Activated CD8-positive, alpha-beta memory T cell treated with anti-CD3 and anti-CD28 coated beads, Interleukin-2, amount 50 U/mL, for 4 hours (primary cell): ENCODE measurements around the gene SAMD11.
A peak's percentile ranks its signal among the peaks of the same experiment; 100 is the strongest.
"Not testable (repeated sequence)": the region's sequence is repeated elsewhere in the genome, so short reads cannot be mapped to it uniquely, and the experiment has no call there.

Experiments used
- DNase-seq: peaks from one replicate; pipeline ENCODE4 v3.0.0-alpha.2; 2020

The SAMD11 gene

GRCh38 chr1:966135-966703 is 42.5 kb downstream of the SAMD11 start, which contains the start of gene PLEKHN1:
Gene PLEKHN1, plus strand, starts transcription at chr1:966482. Its CDS starts 50 bp downstream, at chr1:966532.
- DNase-seq = no peak

DNA sequence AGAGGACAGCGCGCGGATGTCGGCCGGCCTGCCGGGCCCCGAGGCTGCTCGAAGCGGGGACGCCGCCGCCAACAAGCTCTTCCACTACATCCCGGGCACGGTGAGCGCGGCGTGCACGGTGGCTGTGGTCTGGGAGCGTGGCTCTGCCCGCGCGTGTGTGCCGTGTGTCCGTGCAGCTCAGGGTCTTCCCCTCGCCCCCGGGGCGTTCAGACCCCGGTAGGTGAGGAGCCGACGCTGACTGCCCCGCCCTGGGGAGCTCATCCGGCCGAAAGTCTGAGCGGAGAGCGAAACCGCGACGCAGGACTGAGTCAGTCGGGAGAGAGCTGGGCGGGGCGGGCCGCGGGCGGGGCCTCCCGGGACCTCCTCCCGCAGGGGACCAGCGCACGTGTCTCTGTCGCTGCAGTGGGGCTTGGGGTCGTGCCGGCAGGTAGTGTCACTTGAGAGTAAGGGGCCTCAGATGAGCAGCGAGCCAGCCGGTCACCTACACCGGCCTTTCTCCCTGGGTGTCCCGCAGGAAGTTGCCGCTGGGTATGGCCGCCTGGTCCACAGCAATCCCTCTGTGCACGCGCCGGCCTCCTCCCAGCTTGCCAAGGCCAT is 43.1 kb downstream of the SAMD11 start:
- DNase-seq = peak; percentile 89

GRCh38 chr1:967466-968343 is 44.0 kb downstream of the SAMD11 start:
- DNase-seq = no peak

DNA sequence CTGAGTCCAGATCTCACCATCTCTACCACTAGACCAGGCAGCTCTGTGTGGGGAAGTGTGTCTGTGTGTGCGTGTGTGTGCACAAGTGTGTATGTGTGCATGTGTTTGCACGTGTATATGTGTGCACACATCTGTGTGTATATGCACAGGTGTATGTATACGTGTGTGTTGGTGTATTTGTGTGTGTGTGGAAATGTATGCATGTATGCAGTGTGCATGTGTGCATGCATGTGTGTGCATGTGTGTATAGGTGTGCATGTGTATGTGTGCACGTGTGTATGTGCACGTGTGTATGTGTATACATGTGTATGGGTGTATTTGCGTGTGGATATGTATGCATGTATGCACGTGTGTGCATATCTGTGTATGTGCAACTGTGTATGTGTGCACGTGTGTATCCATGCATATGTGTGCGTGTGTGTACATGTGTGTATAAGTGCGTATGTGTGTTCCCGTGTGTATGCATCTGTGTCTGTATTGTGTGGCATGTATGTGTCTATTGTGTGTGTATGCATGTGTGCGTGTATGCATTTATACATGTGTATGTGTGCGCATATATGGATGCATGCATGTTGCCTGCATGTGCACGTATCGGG is 45.6 kb downstream of the SAMD11 start:
- DNase-seq = no peak

- DNase-seq = no peak
Observed at GRCh38 chr1:970242-970972, 46.7 kb downstream of the SAMD11 start.

- no peak for DNase-seq
Observed at GRCh38 chr1:970973-971730, 47.4 kb downstream of the SAMD11 start.

GRCh38 chr1:971751-972506 is 48.2 kb downstream of the SAMD11 start:
- DNase-seq = no peak

GRCh38 chr1:972726-973458 is 49.2 kb downstream of the SAMD11 start:
- no peak for DNase-seq

GRCh38 chr1:973459-974292 is 50.0 kb downstream of the SAMD11 start:
- no peak for DNase-seq

DNA sequence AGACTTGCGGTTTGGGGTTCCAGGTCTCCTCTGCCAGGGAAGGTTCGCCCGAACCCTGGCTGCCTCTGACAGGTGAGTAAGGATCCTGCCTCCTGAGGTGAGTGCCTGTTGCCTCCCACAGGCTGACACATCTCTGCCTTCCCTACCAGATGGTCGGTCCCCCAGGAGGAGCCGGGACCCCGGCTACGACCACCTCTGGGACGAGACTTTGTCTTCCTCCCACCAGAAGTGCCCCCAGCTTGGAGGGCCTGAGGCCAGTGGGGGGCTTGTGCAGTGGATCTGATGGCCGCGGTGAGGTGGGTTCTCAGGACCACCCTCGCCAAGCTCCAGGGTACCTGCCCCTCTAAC is 50.5 kb downstream of the SAMD11 start:
- no peak for DNase-seq

- DNase-seq = no peak
Observed at GRCh38 chr1:974687-975328, 51.1 kb downstream of the SAMD11 start.

DNA sequence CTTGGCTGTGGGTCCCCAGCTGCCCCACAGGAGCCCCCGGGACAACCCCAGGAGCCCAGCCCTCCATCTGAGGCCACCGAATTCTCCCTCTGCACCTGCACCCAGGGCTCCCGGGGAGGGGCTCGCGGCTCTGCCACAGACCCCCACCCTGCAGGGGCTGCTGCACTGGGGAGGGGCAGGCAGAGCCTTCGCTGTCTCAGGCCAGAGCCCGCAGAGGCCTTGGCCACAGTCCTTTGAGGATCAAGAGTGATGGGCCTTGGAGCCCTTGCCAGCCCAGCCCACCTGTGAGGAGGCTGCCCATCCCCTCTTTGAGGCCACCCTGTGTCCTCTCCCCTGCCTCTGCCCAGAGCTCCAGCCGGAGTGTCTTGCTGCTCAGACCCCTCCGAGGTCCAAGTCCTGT is 51.6 kb downstream of the SAMD11 start:
- no peak for DNase-seq

DNA sequence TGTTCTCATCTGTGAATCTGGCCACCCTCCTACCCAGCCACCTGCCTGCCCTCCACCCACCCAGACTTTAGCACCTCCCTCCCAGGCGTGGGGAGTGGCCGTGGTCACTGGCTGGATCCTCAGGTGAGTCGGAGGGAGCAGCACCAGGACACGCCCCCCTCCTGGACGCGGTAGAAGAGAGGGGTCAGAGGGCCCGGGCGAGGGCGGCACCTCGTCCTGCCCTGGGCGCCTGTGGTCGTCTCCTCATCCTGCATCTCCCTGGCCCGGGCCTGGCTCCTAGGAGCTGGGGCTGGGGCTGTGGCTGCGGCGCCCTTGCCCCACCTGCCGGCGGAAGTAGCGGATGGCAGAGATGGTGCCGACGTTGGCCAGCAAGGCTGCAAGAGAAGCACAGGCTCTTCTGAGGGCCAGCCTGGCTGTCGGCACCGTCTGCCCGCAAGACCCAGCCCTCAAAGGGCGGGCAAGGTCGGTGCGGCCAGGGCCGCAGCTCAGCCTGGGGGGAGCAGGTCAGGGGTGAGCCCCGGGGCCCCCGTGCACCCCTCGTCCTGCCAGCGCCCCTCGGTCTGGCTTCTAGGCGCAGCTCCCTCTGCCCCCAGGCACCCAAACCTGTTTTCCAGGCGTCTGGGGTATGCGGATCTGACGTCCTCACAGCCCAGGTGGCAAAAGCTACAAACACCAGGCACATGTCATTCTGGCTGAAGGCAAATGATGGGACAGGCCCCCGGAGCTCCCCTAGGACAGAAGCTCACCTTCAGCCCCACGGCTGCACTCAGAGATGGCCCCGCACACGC is 52.4 kb downstream of the SAMD11 start:
- peak; percentile 74 for DNase-seq

- not testable (repeated sequence) for DNase-seq
Observed at GRCh38 chr1:976791-977190, 53.1 kb downstream of the SAMD11 start.

GRCh38 chr1:978069-978834 is 54.5 kb downstream of the SAMD11 start:
- DNase-seq = no peak

DNA sequence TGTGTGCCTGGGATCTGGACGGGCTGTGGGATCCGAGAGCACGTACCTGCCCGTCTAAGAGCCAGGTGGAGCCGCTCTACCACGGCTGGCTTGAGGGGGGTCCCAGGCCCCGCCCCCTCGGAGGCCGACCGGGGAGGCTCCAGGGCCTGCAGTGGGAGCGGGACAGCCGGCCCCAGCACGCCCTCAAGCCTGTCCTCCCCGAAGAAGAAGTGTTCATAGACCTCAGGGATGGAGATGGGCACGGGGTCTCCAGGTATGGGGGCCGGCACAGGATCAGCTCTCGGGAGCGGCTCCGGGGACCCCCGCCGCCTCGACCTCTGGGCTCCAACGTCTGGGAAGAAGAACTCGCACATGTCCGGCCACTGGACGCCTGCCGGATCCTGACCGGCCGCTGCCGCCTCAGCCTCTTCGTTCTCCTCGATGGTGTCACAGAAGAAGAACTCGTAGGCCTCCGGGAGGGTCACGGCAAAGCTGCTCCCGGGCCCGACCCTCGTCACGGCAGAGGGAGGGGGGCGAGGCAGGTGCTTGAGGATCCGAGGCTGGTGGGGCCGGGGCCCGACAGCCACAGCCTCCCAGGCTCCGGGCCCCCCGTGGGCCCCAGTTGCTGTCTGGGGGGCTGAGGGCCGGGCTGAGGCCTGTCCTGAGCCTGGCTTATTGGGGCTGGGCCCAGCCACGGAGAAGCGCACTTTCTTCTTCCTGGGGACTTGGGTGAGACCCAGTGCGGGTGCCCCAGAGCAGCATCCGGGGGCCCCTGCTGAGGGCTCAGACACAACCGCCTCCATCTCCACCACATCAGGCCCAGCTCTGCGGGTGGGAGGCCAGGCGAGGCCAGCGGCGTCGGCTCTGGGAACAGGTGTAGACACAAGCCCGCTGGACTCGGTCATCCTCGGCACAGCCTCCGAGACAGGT is 55.4 kb downstream of the SAMD11 start:
- DNase-seq = no peak

DNA sequence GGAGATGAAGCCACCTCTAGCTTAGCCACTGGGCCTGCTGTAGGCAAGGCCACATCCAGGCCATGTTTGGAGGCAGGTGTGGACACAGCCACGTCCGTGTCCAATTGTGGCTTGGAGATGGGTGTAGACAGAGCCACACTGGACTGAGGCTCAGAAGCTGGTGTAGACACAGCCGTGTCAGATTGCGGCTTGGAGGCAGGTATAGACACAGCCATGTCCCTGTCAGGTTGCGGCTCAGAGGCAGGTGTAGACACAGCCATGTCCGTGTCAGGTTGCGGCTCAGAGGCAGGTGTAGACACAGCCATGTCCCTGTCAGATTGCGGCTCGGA is 56.0 kb downstream of the SAMD11 start:
- no peak for DNase-seq
